ENCODE results near the gene ADAMTS6. TPM values are rescaled to one million over a fixed set of nuclear protein-coding genes. Genes with fewer than 3 reads are reported as not detected.

The ADAMTS6 gene
- total RNA-seq, 2 experiments from 2014 or later = 0.86 to 0.93 TPM

DNA sequence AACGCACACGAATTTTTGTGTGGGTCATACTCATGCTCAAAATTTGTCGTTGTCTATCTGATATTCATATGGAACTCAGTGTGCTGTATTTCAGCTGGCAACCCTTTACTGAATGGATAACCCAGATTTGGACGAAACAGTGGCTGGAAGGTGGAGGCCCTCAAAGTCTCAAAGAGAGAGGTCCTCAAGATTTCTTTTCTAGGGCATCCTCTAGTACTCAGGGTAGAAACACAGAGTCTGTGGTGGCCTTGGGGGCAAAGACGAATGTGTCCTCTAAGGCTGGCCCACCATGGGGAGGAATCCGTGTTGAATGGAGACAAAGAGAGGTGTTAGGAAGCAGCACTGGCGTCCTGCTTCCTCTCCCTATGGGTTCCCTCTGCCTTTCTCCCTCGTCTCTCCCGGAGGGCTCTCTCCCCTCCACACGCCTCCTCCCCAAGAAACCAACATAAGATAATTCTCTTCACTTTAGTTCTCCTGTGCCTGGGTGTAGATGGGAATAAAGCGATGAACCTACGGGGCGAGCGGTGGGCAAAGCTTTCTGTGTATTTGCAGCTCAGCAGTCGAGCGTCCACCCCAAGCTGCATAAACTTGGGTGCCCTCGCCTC lies 379.2 kb downstream of the ADAMTS6 start:
- H3K36me3 Mint-ChIP-seq (ENCODE audit: low read depth) = no peaks in the 10 kb centered on the region
- peak overlapping the region; percentile 33 for H3K27ac Mint-ChIP-seq
- H3K9me3 Mint-ChIP-seq = no peaks in the 10 kb centered on the region
- DNase-seq = no peak
- peaks cover 2% of the 10 kb centered on the region for H3K27me3 Mint-ChIP-seq (ENCODE audit: low read depth)
- H3K4me1 Mint-ChIP-seq (ENCODE audit: low read depth) = peaks cover 41% of the 10 kb centered on the region
- H3K4me3 Mint-ChIP-seq = peak overlapping the region; percentile 73
- CTCF ChIA-PET = interaction anchor here (0.8 to 3.0 kb wide), 4 partner anchors 26 to 381 kb away, joined by 4 to 24 read pairs (median 12); partner anchors contain the start of gene ADAMTS6
- intact Hi-C loops (cut with micrococcal nuclease) = loop anchor here (5.0 to 10.0 kb wide), 3 partner anchors 70 to 620 kb away; partner anchors contain the start of genes NLN and SGTB

DNA sequence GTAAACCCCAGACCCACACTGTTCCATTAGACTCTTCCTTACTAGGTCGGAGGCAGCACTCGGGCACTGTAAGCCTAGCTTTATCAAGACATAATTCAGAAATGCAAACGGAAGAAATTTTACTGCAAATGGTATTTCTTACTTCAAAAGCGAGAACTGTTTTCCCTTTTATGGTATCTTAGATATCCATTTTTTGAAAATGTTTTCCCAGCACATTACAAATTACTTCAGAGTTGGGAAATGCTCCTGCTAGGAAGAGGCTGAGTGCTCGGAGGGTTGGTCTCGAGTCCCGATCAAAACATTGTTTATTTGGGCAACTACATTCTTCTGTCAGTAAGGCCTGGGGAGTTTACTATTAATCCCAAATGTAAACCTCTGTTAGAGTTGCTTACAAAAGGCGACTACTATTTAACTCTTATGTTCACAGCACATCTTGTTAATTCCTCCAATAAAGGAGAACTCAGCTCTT lies 380.1 kb downstream of the ADAMTS6 start:
- no peaks in the 10 kb centered on the region for H3K9me3 Mint-ChIP-seq
- CTCF ChIA-PET = interaction anchor here (2.0 to 3.0 kb wide), 2 partner anchors 380 to 382 kb away, joined by 11 to 13 read pairs; partner anchors contain the start of gene ADAMTS6
- H3K4me1 Mint-ChIP-seq (ENCODE audit: low read depth) = peaks cover 41% of the 10 kb centered on the region
- H3K36me3 Mint-ChIP-seq (ENCODE audit: low read depth) = no peaks in the 10 kb centered on the region
- intact Hi-C loops (cut with micrococcal nuclease) = loop anchor here (1.0 to 10.0 kb wide), 6 partner anchors 25 to 621 kb away; partner anchors contain the start of genes NLN and SGTB
- no peak for DNase-seq
- H3K27ac Mint-ChIP-seq = no peak overlapping the region
- H3K4me3 Mint-ChIP-seq = no peak overlapping the region
- peaks cover 2% of the 10 kb centered on the region for H3K27me3 Mint-ChIP-seq (ENCODE audit: low read depth)

DNA sequence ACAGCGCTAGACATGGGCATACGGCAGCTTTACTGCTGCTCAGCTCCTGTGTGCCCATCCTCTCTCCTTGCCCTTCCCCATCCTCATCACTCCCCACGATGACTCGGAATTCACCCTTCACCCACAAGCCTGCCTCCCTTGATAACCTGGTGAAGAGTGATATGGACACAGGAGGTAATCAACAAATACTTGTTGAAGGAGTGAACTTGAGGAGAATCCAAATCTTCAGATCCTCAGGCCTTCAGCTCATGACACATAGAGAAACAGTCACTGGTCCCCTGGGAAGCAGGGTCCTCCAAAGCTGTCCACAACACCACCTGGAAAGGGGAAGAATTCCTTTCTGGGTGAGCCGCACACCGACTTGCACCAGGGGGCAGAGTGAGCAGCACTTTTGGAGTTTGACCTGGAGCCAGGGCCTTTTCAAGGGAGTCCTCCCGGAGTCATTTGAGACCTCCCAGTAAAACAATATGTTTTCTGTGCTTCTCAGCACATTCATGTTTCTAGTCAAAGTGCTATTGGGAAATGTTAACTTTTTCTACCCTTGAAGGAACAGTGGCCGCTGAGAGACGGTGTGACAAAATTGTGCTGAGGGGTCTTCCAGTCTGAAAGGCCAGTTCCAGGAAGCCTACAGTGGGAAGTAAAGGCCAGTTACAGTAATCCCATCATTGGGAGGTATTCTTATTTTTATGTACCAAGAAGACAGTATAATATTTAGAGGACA lies 380.6 kb downstream of the ADAMTS6 start:
- no peaks in the 10 kb centered on the region for H3K36me3 Mint-ChIP-seq (ENCODE audit: low read depth)
- H3K27me3 Mint-ChIP-seq (ENCODE audit: low read depth) = peaks cover 2% of the 10 kb centered on the region
- CTCF ChIA-PET = interaction anchor here (0.9 to 3.0 kb wide), 3 partner anchors 380 to 595 kb away, joined by 3 to 13 read pairs (median 11); partner anchors contain the start of gene ADAMTS6
- no peak overlapping the region for H3K27ac Mint-ChIP-seq
- H3K4me3 Mint-ChIP-seq = no peak overlapping the region
- H3K9me3 Mint-ChIP-seq = no peaks in the 10 kb centered on the region
- intact Hi-C loops (cut with micrococcal nuclease) = loop anchor here (1.0 to 10.0 kb wide), 6 partner anchors 24 to 621 kb away; partner anchors contain the start of genes NLN and SGTB
- peak; percentile 56 for DNase-seq
- H3K4me1 Mint-ChIP-seq (ENCODE audit: low read depth) = peaks cover 38% of the 10 kb centered on the region

Other genes with a start within 250 kb of the ADAMTS6 start
- gene CENPK, start 81.2 kb upstream of the ADAMTS6 start, total RNA-seq = 10 to 100 TPM; 80.9 to 83.1 TPM
- gene PPWD1, start 81.4 kb upstream of the ADAMTS6 start, total RNA-seq = 10 to 100 TPM; 33.6 to 33.9 TPM
- 1 to 10 TPM; 6.2 to 7.1 TPM for gene TRIM23, start 142.4 kb upstream of the ADAMTS6 start, total RNA-seq
- gene SHLD3, start 143.1 kb upstream of the ADAMTS6 start, total RNA-seq = 1 to 10 TPM; 2.9 to 3.1 TPM
- 10 to 100 TPM; 25.7 to 29.0 TPM for gene TRAPPC13, start 143.1 kb upstream of the ADAMTS6 start, total RNA-seq
- 10 to 100 TPM; 16.1 to 17.3 TPM for gene SGTB, start 240.2 kb upstream of the ADAMTS6 start, total RNA-seq
- gene NLN, start 240.3 kb upstream of the ADAMTS6 start, total RNA-seq = 10 to 100 TPM; 32.4 to 35.5 TPM

Measured in activated naive CD4-positive, alpha-beta T cell treated with anti-CD3 and anti-CD28 coated beads for 36 hours (primary cell).